Endothelial cell of umbilical vein (primary cell): Measurements from ENCODE around the gene FAM168A. TPM values are rescaled to one million over a fixed set of nuclear protein-coding genes. Genes with fewer than 3 reads are reported as not detected.

Experiments
- BruUV-seq: library from RNA; stranded (reverse); fragments of 400-500 nt; replicated peaks from 2 replicates; lab custom pipeline; 2021; lab: Mats Ljungman, UMichigan
- CTCF ChIA-PET: fragments of 300-600, 350-600 bp; sonication (Branson Sonifier 250); formaldehyde crosslinking; loops from one replicate; lab custom pipeline; 2021; ENCODE audit warnings: antibody characterized with exemption, inconsistent platforms; lab: Charles Lee
- POLR2A ChIA-PET: fragments of 300-600, 350-600 bp; sonication (Branson Sonifier 250); formaldehyde crosslinking; loops from one replicate; lab custom pipeline; 2021; ENCODE audit warnings: antibody characterized with exemption, inconsistent platforms; lab: Charles Lee
- DNase-seq: peaks from one replicate; pipeline ENCODE4 v3.0.0-alpha.2; 2011; ENCODE audit warnings: low read depth, low spot score
- FAIRE-seq: peaks from 2 replicates; lab custom pipeline; 2011; peaks lifted over from hg19 to GRCh38; lab: Jason Lieb, UNC
- H2AFZ ChIP-seq: 2 replicates; pipeline ENCODE4 v1.6.0; 2012; ENCODE audit warnings: low read depth, low read length, control low read depth, inconsistent platforms
- H3K27ac ChIP-seq: 2 replicates; pipeline ENCODE4 v1.5.1; 2011; ENCODE audit warnings: low read depth, mild to moderate bottlenecking, control low read depth, low read length, moderate library complexity; ENCODE audit not compliant: insufficient read depth
- H3K27me3 ChIP-seq, 2 experiments: 2 replicates each; pipeline versions ENCODE4 v1.6.0 to v1.6.1; 2011; ENCODE audit warnings: low read length in 2 of 2, mixed read lengths in 1 of 2; ENCODE audit not compliant: control insufficient read depth in 2 of 2, insufficient read depth in 2 of 2
- H3K36me3 ChIP-seq, 2 experiments: 2 replicates in 1 of 2; 3 replicates in 1 of 2; pipeline ENCODE4 v1.5.1; 2011; ENCODE audit warnings: low read length in 2 of 2, mild to moderate bottlenecking in 1 of 2, moderate library complexity in 1 of 2; ENCODE audit not compliant: control insufficient read depth in 2 of 2, insufficient read depth in 2 of 2; ENCODE audit errors: extremely low read depth in 1 of 2
- H3K4me1 ChIP-seq: 3 replicates; pipeline ENCODE4 v1.5.1; 2011; ENCODE audit warnings: mild to moderate bottlenecking, low read length; ENCODE audit not compliant: control insufficient read depth, insufficient read depth; ENCODE audit errors: extremely low read depth
- H3K4me2 ChIP-seq: 2 replicates; pipeline ENCODE4 v1.6.1; 2011; ENCODE audit warnings: low read length, control low read depth, mixed read lengths; ENCODE audit not compliant: insufficient read depth
- H3K4me3 ChIP-seq, 3 experiments: fragments of 200-600 bp in 1 of 3; sonication (generic), shearing (Covaris generic) in 1 of 3; replicated peaks in 1 of 3; 2 replicates each; pipeline ENCODE4 v1.5.1; 2011 to 2016; ENCODE audit warnings: control low read depth in 3 of 3, low read length in 3 of 3, mild to moderate bottlenecking in 2 of 3, inconsistent platforms in 1 of 3, low read depth in 1 of 3, moderate library complexity in 1 of 3; ENCODE audit not compliant: insufficient read depth in 1 of 3
- H3K79me2 ChIP-seq: 2 replicates; pipeline ENCODE4 v1.6.0; 2012; ENCODE audit warnings: low read length, inconsistent platforms; ENCODE audit not compliant: control insufficient read depth, insufficient read depth
- H3K9ac ChIP-seq: replicated peaks from 2 replicates; pipeline ENCODE3; 2011; ENCODE audit warnings: low read length, control low read depth; ENCODE audit not compliant: insufficient read depth; ENCODE audit errors: extremely low read depth
- H3K9me1 ChIP-seq: replicated peaks from 3 replicates; pipeline ENCODE4 v1.6.0; 2011; ENCODE audit warnings: mild to moderate bottlenecking, low read length; ENCODE audit not compliant: control insufficient read depth, insufficient read depth; ENCODE audit errors: extremely low read depth
- H3K9me3 ChIP-seq: replicated peaks from 2 replicates; pipeline ENCODE4 v1.5.1; 2012; ENCODE audit warnings: low read length, inconsistent platforms; ENCODE audit not compliant: control insufficient read depth, insufficient read depth
- H4K20me1 ChIP-seq: replicated peaks from 2 replicates; pipeline ENCODE3; 2011; ENCODE audit warnings: mild to moderate bottlenecking, low read length; ENCODE audit not compliant: control insufficient read depth, insufficient read depth; ENCODE audit errors: extremely low read depth
- CTCF ChIP-seq, 2 donors: IDR thresholded peaks; 1 replicate in 1 of 2; 2 replicates in 1 of 2; pipeline ENCODE4 v1.5.1; 2011; ENCODE audit warnings: low read length in 2 of 2, mild to moderate bottlenecking in 2 of 2, moderate library complexity in 2 of 2, control low read depth in 1 of 2, inconsistent platforms in 1 of 2, low read depth in 1 of 2; ENCODE audit not compliant: insufficient read depth in 1 of 2; ENCODE audit errors: extremely low read depth in 1 of 2
- EZH2 ChIP-seq: IDR thresholded peaks from 2 replicates; pipeline ENCODE4 v1.6.1; 2012; ENCODE audit warnings: borderline replicate concordance, low read depth, mild to moderate bottlenecking, moderate library complexity, low read length, inconsistent platforms; ENCODE audit not compliant: severe bottlenecking
- FOS ChIP-seq: IDR thresholded peaks from 2 replicates; pipeline ENCODE4 v1.6.1; 2011; ENCODE audit warnings: mild to moderate bottlenecking, low read length, moderate library complexity, borderline replicate concordance; ENCODE audit not compliant: insufficient read depth
- GATA2 ChIP-seq: IDR thresholded peaks from 2 replicates; pipeline ENCODE4 v1.7.0; 2011; ENCODE audit warnings: low read depth, mild to moderate bottlenecking, moderate library complexity, mixed read lengths, low read length; ENCODE audit not compliant: insufficient read length, insufficient read depth
- JUN ChIP-seq: IDR thresholded peaks from 2 replicates; pipeline ENCODE4 v1.6.1; 2011; ENCODE audit warnings: borderline replicate concordance, low read depth; ENCODE audit not compliant: insufficient read length, insufficient read depth
- MAX ChIP-seq: IDR thresholded peaks from 2 replicates; pipeline ENCODE4 v1.6.1; 2011; ENCODE audit not compliant: insufficient read depth, insufficient read length
- MYC ChIP-seq: IDR thresholded peaks from one replicate; pipeline ENCODE4 v1.6.1; 2011; ENCODE audit warnings: mild to moderate bottlenecking, low read depth, low read length
- POLR2A ChIP-seq: IDR thresholded peaks from 2 replicates; pipeline ENCODE4 v1.6.1; 2012; ENCODE audit warnings: low read depth, mild to moderate bottlenecking, control low read depth, low read length
- POLR2AphosphoS5 ChIP-seq: IDR thresholded peaks from 2 replicates; pipeline ENCODE4 v1.6.1; 2012; ENCODE audit warnings: low read depth, mild to moderate bottlenecking, control low read depth, low read length, moderate library complexity; ENCODE audit not compliant: insufficient read depth
- dilution Hi-C: fragments of 300-500 bp; cut with MboI; formaldehyde crosslinking; loops from one replicate; pipeline ENCODE4 v1.15.0; 2019; ENCODE audit warnings: low sequenced_read_pairs; ENCODE audit not compliant: extremely low pct_ligation_motif_present
- intact Hi-C: fragments of 100-400 bp; cut with micrococcal nuclease; formaldehyde crosslinking; loops from one replicate; pipeline ENCODE4 v1.10.0; 2022
- polyA plus RNA-seq, 4 experiments: library from polyadenylated mRNA; depleted of rRNA in 3 of 4; stranded (reverse) in 3 of 4; unstranded in 1 of 4; fragments of >200 nt; gene quantifications; 2 replicates each; pipeline versions ENCODE4 v1.2.1 to v1.2.3, GENCODE V29; 2011 to 2012; ENCODE audit warnings: missing spikeins in 1 of 4
- total RNA-seq: library from RNA; stranded (reverse); gene quantifications from 2 replicates; pipeline ENCODE4 v1.2.3, GENCODE V29; 2021

The FAM168A gene
- total and polyA plus RNA-seq, 2 donors (not counting 3 experiments of a cell fraction or from before 2014, with no cell fraction given): 17.0 to 20.5 TPM

- intact Hi-C loops (no loop called here), dilution Hi-C loops (no loop called here)
- FAIRE-seq (no peak), DNase-seq (no peak)
- BruUV-seq: no TSS peak
- Histone ChIP-seq H3K27ac (no peak overlapping the region), H3K36me3 (no peaks in the 10 kb centered on the region), H3K4me1 (no peaks in the 10 kb centered on the region), H3K4me2 (no peak overlapping the region), H3K9me1 (no peaks in the 10 kb centered on the region), H3K79me2 (no peaks in the 10 kb centered on the region), H3K9me3 (no peaks in the 10 kb centered on the region), H2AFZ (no peak overlapping the region), H4K20me1 (no peaks in the 10 kb centered on the region), H3K27me3 (no peaks in the 10 kb centered on the region), H3K4me3 (no peak overlapping the region), H3K9ac (no peak overlapping the region)
- CTCF ChIA-PET: interaction anchor here (2.8 kb wide), 1 partner anchor 29 kb away, joined by 11 read pairs; no protein-coding TSS in a partner anchor
- TF ChIP-seq MYC (no peak), CTCF (IDR thresholded peaks at IDR 0.05; ENCODE audit: extremely low read depth in 1 of 2, insufficient read depth in 1 of 2, low read depth in 1 of 2, low read length in 2 of 2) (no peak), EZH2 (no peak), JUN (no peak), MAX (no peak), FOS (no peak), POLR2AphosphoS5 (no peak), POLR2A (no peak), GATA2 (no peak)
- POLR2A ChIA-PET: no interaction called here
Measured at GRCh38 chr11:73508243-73509176, 89.4 kb downstream of the FAM168A start.
